Measurements from ENCODE around the gene AMER3.

GRCh38 chr2:130736487-130736886 lies 18.9 kb upstream of the AMER3 start:
- no peak for TF ChIP-seq CTCF (conservative IDR thresholded peaks at IDR 0.05; ENCODE audit: low read length)
- TF ChIP-seq EZH2phosphoT487 (IDR thresholded peaks at IDR 0.05; ENCODE audit: borderline replicate concordance, low read depth, low read length), result no peak

Data from OCI-LY7 (cell line).